ENCODE measurements around the gene MPST.
"Not testable (repeated sequence)": the region's sequence is repeated elsewhere in the genome, so short reads cannot be mapped to it uniquely, and the experiment has no call there.

MPST gene

DNA sequence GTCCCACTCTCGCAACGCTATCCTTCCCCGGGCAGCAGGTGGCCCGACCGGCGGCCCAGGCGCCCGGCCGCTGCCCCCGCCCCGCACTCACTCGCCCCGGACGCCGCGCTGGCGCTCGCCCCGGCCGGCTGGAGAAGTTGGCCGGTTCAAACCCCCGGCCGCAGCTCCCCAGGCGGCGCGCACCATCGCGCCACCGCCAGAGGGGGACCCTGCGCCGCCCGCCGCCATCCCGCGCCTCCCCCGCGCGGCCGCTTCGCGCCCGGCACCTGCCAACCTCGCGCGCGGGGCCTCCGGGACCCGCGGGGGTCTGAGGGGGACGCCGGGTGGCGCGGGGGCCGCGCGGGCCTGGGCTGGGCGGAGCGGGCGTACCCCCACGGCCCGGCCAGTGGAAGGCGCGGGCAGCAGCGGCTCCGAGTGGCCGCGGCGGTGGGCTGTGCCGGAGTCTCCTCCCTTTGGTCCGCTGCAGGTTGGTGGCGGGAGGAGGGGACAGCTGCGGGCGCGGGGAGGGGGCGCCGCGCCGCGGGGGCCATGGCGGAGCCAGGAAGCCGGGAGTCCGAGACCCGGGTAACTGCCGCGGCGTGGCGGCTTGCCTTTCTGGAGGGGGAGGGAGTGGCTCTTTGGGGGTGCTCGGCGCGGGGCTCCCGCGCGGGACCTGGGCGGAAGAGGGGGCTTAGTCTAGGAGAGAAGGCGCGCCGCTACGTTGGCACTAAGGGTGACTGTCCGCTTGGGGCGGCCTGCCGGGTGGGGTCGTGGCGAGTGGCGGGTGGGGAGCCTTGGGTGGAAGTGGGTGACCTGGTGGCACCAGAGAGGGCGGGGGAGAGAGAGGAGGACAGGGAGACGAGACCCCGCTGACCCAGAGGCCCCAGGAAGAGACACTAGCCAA is at the start of gene MPST, which contains the start of gene TST:
TSS of gene MPST (plus strand) at position 434 of the 883 bp plus-strand sequence. CDS start at position 529, 95 bp downstream.
TSS of gene TST (minus strand) at position 139 of the 883 bp plus-strand sequence. CDS start 715 bp downstream, outside the sequence.
- no peak for DNase-seq

DNA sequence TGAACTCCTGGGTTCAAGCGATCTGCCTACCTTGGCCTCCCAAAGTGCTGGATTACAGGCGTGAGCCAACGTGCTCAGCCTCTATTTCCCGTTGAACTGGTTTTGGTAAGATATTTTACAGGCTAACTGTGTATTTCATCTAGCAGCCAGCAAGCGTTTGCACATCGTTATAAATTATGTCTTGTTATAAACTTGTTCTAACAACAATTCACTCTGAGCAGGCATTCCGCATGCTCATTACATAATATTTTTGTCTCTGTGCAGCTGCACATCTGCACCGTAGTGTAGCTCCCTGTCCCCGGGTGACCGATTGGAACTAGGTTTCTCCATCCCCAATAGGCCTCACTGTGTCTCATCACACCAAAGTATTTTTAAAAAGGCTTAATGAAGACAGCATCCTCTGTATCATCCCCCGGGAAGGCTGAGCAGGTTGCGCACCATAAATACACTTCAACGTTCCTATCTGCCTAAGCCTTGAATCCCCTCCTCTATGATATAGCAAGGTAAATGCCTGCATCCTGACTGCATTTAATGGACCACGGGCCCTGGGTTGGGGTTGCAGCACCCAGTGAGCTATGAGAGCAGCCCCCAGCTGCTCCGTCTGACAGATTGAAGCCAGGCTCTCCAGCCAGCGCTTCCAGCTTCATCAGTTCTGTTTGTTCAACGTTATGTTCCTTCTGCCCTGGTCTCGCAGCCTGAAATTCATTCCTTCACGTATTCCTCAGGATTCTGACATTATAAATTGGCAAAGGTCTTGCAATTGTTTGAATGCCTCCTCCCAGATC is 48.0 kb upstream of the MPST start:
- DNase-seq = no peak

DNA sequence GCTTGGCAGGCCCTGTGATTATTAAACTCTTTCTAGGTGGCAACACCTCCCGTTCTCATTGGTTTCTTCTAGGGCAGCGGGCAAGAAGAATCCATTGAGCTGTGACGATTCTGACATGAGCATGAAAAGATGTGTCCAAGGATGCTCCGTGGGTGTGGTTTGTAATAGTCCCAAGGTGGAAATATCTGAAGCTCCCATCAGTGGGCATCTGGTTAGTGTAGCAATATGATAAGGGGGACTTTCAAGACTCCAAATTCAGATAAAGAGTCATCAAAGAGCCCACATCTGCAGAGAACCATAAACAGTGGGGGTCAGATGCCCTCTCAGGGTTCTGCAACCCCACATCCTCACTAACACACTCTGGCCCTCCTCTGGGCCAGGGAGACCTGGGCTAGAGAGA is 42.9 kb upstream of the MPST start:
- no peak for DNase-seq

DNA sequence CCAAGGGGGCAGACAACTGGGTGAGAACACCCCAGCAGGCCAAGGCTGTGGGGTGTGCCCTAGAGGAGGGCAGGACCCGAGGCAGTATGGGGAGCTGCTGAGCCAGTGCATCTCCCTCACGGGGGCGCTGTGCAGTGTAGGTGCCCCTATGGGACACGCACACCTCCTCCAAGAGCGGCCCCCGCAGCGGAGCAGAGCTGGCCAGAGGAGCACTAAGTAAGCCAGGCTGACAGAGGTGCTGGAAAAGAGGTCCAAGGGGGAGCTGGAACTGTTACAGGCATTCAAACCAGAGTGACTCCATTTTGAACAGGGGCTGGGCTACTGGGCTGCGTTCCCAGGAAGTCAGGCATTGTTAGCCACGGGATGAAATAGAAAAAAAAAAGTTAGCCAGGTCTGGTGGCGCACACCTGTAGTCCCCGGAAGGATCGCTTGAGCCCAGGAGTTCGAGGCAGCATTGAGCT is 42.1 kb upstream of the MPST start:
- DNase-seq = no peak

DNA sequence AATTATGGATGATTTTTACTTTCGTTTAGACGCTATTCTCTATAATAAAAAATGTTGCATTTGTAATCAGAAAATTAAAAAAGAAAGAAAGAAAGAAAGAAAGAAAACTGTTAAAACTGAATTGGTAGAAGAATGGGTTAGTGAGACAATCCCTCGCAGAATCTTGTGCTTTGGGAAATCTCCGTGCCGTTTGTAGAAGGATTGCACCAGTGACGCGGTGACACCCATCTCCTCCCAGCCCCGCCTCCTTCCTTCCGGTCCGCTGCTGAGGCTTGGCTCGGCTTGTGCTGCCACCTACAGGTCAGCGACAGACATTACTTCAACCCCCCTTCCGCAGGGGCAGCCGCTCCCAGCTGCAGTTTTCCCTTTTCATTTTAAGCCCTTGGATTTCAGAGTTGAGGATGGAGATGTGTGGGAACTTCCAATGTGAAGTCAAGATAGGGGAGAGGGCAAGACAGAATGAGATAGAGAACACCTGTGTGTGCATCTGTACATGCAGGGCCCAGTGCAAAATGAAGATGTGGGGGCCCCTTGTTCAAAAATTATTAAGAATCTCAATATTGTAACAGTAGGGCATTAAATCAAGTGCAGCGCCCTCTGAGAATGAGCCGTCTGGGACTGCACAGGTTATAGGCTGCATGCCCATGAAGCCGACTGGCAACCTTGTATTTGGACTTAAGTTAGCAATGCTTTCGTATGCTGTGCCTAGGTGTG is 41.4 kb upstream of the MPST start:
- peak; percentile 51 for DNase-seq

DNA sequence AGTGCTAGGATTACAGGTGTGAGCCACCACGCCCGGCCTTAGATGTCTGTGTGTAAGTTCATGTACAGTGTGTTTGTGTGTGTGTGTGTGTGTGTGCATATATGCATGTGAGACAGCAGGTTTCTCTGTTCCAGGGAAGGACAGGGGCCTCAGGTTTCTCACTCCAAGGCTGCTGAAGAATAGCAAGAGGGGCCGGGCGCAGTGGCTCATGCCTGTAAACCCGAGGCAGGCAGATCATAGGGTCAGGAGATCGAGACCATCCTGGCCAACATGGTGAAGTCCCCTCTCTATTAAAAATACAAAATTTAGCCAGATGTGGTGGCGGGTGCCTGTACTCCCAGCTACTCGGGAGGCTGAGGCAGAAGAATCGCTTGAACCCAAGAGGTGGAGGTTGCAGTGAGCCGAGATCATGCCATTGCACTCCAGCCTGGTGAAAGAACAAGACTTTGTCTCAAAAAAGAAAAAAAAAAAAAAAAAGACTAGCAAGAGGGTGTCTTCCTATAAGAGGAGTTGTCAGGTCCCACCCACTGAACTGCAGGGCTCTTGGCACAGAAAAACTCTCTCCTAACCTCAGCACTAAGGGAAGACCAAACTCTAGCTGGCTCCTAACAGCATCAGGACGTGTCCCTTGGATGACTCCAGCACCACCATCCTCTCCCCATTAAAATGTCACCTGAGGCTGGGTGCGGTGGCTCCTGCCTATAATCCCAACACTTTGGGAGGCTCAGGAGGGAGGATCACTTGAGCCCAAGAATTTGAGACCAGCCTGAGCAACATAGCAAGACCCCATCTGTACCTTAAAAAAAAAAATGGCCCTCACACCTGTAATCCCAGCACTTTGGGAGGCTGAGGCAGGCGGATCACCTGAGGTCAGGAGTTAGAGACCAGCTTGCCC is 40.3 kb upstream of the MPST start:
- no peak for DNase-seq

DNA sequence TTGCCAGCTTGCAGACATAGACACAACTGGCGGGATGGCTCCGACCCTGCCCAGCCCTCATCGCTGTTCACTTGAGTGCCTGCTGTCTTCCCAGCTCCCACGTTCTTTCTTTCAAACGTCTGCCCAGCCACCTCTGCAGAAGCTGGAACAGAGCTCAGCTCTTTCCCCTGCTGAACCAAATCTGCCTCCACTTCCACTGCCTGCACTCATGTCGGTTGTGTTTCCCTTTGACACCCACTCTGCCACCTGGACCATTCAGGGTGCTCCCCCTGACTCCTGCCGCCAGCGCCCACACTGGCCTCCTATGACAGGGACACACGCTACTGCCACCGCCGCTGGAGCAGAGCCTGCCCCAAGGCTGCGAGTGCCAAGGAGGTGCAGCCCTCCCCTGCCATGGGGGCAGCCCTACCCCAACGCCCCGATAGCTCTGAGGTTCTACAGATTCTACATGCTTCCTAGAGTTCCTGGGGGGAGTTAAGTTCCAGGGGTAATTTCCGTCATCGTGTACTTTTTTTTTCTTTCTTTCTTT is 38.2 kb upstream of the MPST start:
- DNase-seq = no peak

DNA sequence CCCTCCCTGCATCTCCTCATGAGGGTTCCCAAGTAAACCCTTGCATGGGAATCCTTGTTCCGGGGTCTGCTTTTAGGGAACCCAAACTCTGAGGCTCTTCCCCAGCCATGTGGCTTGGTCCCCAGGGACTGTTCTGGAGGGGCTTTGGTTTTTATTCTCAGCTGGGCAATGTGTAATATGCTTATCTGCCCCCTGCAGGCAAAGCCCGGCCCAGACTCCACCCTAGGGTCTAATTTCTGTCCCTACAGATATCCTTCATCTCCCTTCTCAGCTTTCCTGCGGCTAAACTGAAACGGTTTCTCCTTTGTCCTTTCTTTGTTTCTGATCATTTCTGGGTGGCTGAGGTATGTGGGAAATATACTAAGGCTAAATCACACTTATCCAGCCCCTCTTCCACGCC is 37.4 kb upstream of the MPST start:
- DNase-seq = no peak

DNA sequence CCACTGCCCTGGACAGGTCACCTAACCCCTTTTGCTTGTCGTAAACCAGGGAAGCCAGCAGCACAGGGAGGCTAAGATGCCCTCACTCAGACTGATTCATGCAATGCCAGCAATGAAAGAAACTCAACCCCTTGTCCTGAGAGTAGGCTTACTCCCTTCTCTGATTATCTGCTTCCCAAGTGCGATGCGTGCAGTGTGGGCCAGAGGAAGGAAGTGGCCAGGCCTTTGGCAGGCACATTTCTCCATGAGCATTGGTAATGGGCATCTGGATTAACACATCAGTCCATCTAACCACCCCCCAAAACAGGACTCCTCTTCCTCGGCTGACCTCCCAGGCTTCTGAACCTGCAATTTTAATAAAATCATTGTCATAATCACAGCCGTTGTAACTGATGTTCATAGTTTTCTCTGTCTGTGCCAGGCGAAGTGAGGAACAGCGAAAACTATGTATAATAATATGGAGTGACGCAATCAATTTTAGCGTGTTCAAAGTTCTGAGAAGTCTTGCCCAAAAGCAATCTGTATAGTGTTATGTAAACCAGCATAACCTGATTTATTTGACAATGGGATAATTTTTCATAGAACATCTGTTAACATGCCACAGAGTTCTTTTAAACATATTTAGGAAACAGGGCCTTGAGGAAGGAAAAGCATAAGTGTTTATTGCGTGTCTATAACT is 34.2 kb upstream of the MPST start:
- DNase-seq = no peak

DNA sequence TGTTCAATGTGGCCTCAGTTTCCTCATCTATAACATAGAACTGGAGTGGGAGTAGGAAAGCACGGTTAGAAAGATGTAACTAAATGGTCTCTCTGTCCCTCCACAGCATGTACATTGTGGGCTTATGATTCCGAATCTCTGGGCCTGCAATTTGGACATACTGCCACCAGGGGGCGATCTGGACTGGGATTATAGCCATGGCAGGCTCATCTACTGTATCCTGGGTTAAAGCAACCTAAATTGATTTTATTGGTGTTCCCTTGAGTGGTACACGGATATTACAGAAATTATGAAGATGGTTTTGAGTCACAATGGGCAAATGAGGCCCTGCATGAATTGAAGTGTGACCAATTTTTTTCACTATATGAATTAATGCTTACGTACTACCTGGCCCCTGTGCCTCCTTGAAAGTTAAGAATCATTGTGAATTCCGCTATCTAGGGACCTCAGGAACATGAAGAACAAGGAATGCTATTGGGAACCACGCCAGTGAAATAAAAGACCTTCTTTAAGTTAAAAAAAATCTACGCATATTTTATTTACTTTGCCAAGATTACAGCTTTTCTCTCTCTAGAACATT is 33.2 kb upstream of the MPST start:
- DNase-seq = no peak

DNA sequence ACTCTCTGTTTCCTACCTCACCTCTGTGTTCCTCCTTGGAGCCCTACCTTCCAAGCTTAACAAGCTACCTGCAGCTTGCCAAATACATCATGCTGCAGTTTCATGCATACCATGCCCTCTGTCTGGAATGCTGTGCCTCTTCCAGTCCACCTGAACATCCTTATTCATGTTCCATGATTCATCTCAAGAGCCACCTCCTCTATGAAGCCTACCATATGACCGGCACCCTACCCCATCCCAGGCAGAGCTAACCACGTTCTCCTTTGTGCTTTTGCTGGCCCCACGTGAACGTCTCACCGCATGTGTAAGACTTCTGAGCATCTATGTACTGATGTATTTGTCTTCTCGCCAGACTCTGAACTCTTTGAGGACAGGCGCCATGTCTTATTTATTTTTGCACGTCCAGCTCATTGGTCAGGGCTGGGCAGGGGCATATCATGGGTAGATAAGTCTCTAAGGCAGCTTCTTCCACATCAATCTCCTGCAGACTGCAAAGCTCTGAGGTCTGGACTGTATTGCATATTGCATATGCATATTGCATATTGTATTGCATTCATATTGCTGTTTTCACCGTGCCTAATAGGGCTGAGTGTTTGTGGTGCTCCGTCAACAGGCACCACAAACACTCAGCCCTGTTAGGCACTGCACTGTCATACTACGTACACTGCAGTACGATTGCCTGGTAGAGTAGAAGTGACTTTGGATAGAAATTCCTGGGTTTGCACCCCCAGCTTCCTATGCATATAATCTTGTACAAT is 31.3 kb upstream of the MPST start:
- DNase-seq = no peak

DNA sequence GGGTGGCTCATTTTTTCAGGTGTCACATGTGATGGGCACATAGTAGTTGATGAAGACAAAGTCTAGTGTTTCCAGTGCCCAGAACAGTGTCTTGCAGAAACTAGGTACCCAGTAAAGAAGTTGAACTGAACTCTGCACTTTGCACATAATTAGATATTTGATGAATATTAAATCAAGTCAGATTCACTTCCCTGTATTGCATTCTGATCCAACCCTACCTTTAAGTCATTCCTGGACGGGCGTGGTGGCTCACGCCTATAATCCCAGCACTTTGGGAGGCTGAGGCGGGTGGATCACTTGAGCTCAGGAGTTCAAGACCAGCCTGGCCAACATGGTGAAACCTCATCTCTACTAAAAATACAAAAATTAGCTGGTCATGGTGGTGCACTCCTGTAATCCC is 30.5 kb upstream of the MPST start:
- DNase-seq = not testable (repeated sequence)

DNA sequence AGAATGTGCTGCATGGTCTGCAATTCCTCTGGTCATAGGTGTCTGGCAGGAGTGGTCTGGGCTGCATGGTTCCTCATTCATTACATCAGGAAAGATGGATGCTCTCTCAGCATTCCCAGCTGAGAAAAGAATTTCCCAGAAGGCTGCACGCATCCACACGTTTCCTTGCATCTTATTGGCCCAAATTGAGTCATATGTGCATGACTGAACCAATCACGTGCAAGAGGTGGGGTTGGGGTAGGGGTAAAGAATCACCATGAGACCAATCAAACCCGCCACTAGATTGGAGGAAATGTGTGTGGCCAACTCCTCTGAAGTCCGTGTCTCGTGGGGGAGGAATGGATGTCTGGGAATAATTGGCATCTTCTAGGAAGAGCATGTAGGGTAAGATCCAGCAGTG is 29.1 kb upstream of the MPST start:
- DNase-seq = no peak

DNA sequence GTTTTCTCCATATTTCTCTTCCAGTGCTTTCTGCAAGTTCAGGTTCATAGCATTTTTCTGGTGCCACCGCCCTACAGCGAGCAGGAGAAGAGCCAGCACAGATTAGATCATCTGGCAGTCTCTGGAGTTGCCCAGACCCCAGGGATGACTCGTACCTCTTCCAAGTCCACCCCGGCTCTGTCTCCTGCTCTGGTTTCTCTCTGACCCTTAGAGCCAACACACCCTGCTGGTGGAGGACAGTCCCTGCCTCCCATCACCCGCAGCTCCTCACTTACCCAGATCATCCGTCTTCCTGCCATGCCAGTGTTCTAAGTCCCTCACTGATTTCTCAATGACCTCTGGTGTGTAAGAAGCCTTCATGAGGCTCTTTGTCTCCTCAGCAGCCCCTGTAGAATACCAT is 28.3 kb upstream of the MPST start:
- DNase-seq = no peak

DNA sequence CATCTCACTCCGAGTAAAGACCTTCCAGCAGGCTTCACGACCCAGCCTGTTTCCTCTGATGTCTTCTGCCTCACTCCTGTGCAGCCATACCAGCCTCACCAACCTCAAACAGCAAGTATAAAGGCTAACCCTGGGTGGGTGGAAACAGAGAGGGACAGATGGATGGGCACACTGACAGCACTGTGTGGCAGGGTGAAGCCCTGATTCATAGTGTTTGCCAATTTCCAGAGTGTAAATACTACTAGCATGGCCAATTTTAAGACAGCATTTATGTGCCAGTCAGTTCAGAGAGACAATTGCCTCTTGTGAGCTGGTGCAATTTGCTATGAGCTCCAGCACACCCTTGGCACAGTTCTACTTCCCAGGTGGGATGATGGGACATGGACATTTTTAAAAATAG is 21.8 kb upstream of the MPST start:
- no peak for DNase-seq

DNA sequence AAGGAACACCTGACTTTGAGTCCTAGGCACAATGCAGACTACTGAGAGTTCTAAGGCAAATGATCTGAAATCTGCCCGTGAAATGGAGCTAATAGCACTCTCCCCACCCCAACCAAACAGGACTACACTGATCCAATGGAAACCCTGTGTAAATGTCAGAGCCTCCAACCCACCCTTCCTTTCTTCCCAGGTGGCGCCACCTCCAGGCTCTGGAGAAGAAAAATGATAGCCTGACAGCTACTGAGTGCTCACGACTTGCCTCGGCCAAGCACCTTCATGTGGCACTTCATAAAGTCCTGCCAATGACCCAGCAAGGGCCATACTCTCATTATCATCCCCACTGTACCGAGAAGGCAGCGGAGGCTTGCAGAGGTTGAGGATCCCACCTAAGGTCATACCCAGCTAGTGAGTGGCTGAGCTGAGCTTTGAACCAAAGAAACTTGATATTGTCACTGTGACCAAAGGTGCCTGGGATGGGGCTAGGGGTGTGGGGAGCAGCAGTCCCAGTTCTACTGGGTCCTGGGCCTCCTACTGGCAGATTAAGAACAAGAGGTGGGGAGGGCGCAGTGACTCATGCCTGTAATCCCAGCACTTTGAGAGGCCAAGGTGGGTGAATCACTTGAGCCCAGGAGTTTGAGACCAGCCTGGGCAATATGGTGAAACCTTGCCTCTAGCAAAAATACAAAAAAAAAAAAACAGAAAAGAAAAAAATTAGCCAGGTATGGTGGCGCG is 20.8 kb upstream of the MPST start:
- no peak for DNase-seq

DNA sequence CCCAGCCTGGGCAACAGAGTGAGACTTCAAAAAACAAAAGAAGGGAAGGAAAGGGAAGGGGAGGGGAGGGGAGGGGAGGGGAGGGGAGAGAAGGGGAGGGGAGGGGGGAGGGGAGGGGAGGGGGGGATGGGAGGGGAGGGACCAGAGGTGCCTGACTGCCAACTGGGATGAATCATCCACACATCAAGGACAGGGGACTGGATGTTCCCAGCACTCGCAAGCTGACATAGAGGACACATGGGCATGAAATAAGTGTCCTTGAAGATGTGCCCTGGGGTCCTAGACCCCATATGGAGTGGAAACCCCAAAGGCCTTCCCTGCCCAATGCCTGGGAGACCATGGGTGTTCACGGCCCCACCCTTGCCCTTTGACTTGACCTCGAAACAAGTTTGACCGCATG is 20.1 kb upstream of the MPST start:
- no peak for DNase-seq

DNA sequence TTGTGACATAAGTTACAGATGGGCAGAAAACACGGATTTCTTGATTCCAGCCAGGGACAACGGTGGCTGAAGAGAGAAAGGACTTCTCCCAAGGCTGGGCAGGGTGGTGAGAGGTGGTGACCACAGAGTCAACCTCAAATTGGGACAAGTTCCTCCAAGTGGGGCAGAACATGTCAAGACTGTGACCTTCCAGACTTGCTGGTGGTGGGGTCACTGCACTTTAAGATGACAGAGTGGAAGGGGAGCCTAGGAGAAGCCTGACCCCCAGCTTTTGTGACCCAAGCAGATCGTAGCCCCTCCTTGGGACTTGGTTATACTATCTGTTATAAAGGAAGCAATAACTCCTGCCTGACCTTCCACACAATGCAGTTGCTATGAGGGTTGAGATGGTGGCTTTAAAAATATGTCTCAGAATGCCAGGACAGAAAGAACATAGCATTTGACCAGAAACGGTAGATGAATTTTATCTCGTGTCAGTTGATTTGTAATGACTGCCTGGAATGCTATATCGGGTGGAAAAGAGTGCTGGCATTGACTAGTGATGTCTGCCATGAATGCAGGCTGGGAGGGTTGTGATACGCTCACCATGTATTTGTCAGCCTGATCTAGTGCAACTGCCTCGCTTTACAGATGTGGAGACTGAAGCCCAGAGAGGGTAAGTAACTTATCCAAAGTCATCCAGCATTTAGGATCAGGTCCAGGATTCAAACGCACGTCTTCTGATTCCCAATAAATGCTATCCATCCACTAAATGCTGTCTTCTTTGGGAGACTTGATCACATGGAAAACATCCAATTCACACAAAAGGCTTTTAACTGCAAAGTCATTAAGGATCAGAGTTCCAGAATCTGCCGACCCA is 18.6 kb upstream of the MPST start:
- no peak for DNase-seq

All from SIG-M5 (cell line).